ENCODE results near the gene NOC4L.

The NOC4L gene

DNA sequence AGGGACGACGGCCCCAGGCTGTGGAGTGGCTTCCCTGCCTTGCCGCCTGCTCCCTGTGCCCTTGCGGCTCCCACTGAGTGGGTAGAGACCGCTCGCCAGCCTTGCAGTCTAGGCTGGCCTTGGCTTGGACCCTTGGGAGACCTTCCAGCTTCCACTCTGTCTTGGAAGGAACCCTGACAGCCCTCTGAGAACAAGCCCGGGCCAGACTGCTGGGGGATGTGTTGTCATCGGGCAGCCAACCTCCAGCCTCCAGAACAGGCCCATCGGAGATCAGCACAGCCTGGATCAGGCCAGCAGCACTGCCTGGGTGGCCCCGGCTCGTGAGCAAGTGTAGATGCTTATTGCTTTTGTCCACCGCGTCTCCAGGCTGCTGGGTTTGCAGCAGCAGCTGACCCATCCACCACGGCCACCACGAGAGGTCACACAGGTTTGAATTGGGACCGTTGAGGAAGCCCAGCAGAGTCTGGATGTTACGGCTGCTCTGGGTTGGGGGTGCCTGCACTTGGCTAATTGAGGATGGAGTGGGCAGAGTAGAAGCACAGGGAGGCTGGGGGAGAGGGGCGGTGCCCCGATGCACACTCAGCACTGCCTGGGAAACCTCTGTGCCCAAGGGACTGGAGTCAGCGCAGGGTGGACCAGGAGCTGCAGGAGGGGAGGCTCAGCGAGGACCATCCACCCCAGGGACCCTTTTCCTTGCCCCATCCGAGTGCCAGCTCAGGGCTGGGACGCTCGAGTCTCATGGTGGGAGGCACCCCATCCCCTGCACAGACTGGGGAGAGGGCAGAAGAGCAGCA lies 55.5 kb downstream of the NOC4L start:
- TF ChIP-seq, protein P1, sequence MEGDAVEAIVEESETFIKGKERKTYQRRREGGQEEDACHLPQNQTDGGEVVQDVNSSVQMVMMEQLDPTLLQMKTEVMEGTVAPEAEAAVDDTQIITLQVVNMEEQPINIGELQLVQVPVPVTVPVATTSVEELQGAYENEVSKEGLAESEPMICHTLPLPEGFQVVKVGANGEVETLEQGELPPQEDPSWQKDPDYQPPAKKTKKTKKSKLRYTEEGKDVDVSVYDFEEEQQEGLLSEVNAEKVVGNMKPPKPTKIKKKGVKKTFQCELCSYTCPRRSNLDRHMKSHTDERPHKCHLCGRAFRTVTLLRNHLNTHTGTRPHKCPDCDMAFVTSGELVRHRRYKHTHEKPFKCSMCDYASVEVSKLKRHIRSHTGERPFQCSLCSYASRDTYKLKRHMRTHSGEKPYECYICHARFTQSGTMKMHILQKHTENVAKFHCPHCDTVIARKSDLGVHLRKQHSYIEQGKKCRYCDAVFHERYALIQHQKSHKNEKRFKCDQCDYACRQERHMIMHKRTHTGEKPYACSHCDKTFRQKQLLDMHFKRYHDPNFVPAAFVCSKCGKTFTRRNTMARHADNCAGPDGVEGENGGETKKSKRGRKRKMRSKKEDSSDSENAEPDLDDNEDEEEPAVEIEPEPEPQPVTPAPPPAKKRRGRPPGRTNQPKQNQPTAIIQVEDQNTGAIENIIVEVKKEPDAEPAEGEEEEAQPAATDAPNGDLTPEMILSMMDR (IDR thresholded peaks at IDR 0.05): no peak
- no peak for TF ChIP-seq ZFX (IDR thresholded peaks at IDR 0.05; ENCODE audit: borderline replicate concordance)
- no peak overlapping the region for H3K27ac ChIP-seq

DNA sequence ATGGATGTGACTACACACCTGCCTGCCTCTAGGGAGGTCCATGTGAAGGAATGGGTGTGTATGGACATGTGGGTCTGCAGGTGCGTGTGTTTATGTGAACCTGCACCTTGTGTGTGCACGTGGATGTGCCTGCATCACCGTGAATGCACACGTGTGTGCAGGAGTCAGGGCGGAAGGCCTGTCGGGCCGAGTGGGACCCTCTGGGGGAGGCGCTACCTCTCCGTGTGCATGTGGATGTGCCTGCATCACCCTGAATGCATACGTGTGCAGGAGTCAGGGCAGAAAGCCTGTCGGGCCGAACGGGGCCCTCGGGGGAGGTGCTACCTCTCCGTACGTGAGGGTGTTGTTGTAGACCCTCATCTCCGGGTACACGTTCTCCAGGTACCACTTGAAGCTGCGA lies 56.5 kb downstream of the NOC4L start:
- TF ChIP-seq, protein P1 (IDR thresholded peaks at IDR 0.05): no peak
- no peak for TF ChIP-seq ZFX (IDR thresholded peaks at IDR 0.05; ENCODE audit: borderline replicate concordance)
- H3K27ac ChIP-seq: no peak overlapping the region

DNA sequence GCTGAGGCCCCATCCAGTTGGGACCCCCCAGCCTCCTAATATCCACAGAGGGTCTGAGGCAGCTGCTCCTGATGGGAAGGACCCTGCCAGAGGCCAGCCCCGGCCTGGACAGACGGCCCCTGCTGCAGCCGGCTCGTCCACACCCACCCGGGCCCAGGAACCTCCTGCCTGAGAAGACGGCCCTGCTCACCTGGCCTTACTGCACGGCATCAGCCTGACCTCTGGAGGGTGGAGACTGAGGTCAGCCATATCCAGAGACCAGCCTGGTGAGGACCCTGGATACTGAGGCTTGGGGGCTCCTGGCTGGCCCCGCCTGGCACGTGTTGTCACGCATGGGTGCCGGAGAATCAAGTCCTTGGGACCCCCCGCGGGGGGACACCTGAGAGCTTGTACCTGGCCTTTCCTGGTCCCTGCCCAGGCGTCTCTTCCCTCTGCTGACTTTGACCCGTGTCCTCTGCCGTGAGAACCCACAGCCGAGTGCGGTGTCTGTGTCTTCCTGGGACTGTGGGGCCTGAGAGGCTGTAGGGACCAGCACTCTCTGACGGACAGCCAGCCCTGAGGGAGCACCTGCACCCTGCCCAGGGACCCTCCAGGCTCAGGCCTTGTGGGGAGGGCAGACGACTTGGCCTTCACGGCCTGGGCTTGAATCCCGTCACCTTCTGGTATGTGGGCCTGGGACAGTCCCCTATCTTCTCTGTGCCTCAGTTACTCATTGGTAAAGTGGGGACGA lies 57.3 kb downstream of the NOC4L start:
- TF ChIP-seq ZFX (IDR thresholded peaks at IDR 0.05; ENCODE audit: borderline replicate concordance): no peak
- TF ChIP-seq, protein P1 (IDR thresholded peaks at IDR 0.05): no peak
- H3K27ac ChIP-seq: no peak overlapping the region
